Type B pancreatic cell (in vitro differentiated cells): ENCODE data around the gene DAPK3. TPM values are rescaled to one million over a fixed set of nuclear protein-coding genes. Genes with fewer than 3 reads are reported as not detected.

Source experiments
- DNase-seq: peaks from one replicate; pipeline ENCODE4 v3.0.0; 2021; ENCODE audit warnings: mixed read lengths; ENCODE audit not compliant: unreplicated experiment; ENCODE audit errors: extremely low spot score
- H3K27ac Mint-ChIP-seq: 2 replicates; pipeline ENCODE4 v1.8.0; 2021; ENCODE audit warnings: mild to moderate bottlenecking, mixed read lengths
- H3K27me3 Mint-ChIP-seq: 2 replicates; pipeline ENCODE4 v1.8.0; 2021; ENCODE audit warnings: mixed read lengths
- H3K36me3 Mint-ChIP-seq: 2 replicates; pipeline ENCODE4 v1.8.0; 2021; ENCODE audit warnings: mixed read lengths
- H3K4me1 Mint-ChIP-seq: one replicate; pipeline ENCODE4 v1.8.0; 2021; ENCODE audit warnings: mixed read lengths; ENCODE audit not compliant: unreplicated experiment
- H3K4me3 Mint-ChIP-seq: 2 replicates; pipeline ENCODE4 v1.8.0; 2021; ENCODE audit warnings: mild to moderate bottlenecking, mixed read lengths
- H3K9me3 Mint-ChIP-seq: 2 replicates; pipeline ENCODE4 v1.8.0; 2021; ENCODE audit warnings: mixed read lengths
- microRNA-seq: library from miRNA; unstranded; fragments of <30 nt; microRNA quantifications from one replicate; pipeline ENCODE4, GENCODE V29; 2020
- total RNA-seq: library from RNA; stranded (reverse); gene quantifications from 2 replicates; pipeline ENCODE4 v1.2.1, GENCODE V29; 2021; ENCODE audit warnings: low replicate concordance
- TF ChIP-seq, protein P1 (sequence below): fragments of 200-600 bp; sonication (generic); conservative IDR thresholded peaks from 2 replicates; pipeline ENCODE4 v1.5.0; 2021; ENCODE audit warnings: antibody characterized with exemption, mild to moderate bottlenecking

DAPK3 gene
- total RNA-seq, 1 donor from 2014 or later: 83.5 TPM

DNA sequence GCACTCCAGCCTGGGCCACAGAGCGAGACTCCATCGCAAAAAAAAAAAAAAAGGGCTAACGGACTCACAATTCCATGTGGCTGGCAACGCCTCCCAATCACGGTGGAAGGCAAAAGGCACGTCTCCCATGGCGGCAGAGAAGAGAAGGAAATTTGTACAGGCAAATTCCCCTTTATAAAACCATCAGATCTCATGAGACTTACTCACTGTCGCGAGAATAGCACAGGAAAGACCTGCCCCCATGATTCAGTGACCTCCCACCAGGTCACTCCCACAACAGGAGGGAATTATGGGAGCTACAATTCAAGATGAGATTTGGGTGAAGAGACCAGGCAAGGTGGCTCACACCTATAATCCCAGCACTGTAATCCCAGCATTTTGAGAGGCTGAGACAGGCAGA is 56.7 kb downstream of the DAPK3 start:
- Mint-ChIP-seq H3K36me3 (no peaks in the 10 kb centered on the region), H3K27me3 (no peaks in the 10 kb centered on the region), H3K9me3 (no peaks in the 10 kb centered on the region), H3K4me3 (no peak overlapping the region), H3K27ac (no peak overlapping the region), H3K4me1 (no peaks in the 10 kb centered on the region)
- TF ChIP-seq, protein P1, sequence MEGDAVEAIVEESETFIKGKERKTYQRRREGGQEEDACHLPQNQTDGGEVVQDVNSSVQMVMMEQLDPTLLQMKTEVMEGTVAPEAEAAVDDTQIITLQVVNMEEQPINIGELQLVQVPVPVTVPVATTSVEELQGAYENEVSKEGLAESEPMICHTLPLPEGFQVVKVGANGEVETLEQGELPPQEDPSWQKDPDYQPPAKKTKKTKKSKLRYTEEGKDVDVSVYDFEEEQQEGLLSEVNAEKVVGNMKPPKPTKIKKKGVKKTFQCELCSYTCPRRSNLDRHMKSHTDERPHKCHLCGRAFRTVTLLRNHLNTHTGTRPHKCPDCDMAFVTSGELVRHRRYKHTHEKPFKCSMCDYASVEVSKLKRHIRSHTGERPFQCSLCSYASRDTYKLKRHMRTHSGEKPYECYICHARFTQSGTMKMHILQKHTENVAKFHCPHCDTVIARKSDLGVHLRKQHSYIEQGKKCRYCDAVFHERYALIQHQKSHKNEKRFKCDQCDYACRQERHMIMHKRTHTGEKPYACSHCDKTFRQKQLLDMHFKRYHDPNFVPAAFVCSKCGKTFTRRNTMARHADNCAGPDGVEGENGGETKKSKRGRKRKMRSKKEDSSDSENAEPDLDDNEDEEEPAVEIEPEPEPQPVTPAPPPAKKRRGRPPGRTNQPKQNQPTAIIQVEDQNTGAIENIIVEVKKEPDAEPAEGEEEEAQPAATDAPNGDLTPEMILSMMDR: no peak
- no peak for DNase-seq

DNA sequence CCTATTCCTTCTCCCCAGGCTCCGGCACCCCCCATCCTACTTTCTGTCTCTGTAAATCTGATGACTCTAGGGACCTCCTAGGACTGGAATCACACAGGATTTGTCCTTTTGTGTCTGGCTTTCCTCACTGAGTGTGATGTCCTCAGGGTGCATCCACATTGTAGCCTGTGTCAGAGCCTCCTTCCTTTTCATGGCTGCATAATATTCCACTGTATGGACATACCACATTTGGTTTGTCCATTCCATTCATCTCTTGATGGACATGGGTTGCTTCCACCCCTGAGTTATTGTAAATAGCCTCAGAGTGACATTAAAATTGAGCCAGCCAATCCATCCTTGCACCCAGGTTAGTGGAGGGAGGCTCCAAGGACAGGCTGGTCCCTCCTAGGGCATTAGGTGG is 60.8 kb downstream of the DAPK3 start:
- H3K4me1 Mint-ChIP-seq: no peaks in the 10 kb centered on the region
- H3K27me3 Mint-ChIP-seq: no peaks in the 10 kb centered on the region
- H3K4me3 Mint-ChIP-seq: no peak overlapping the region
- H3K9me3 Mint-ChIP-seq: no peaks in the 10 kb centered on the region
- DNase-seq: no peak
- TF ChIP-seq, protein P1: no peak
- no peak overlapping the region for H3K27ac Mint-ChIP-seq
- H3K36me3 Mint-ChIP-seq: no peaks in the 10 kb centered on the region

Small RNA genes within 50 kb of the gene (microRNA-seq; reads per million reads assigned to microRNA genes)
- not detected for gene MIR637

Other genes with a start within 250 kb of the DAPK3 start
- 25.1 and 28.5 TPM in 2 replicates for gene APBA3, start 209.4 kb downstream of the DAPK3 start, total RNA-seq
- 35.9 and 44.0 TPM in 2 replicates for gene MRPL54, start 208.4 kb downstream of the DAPK3 start, total RNA-seq
- not detected in 2 replicates for gene RAX2, start 198.9 kb downstream of the DAPK3 start, total RNA-seq
- gene MATK, start 184.7 kb downstream of the DAPK3 start, total RNA-seq: 1.6 and 1.7 TPM in 2 replicates
- gene ZFR2, start 102.1 kb downstream of the DAPK3 start, total RNA-seq: 1.00 and 4.7 TPM in 2 replicates
- 1.5 and 3.3 TPM in 2 replicates for gene ATCAY, start 90.4 kb downstream of the DAPK3 start, total RNA-seq
- 0.65 TPM in 1 of 2 replicates, not detected in the other for gene NMRK2, start 38.0 kb downstream of the DAPK3 start, total RNA-seq
- gene EEF2, start 14.4 kb upstream of the DAPK3 start, total RNA-seq: 2,827 and 2,929 TPM in 2 replicates
- gene PIAS4, start 36.6 kb upstream of the DAPK3 start, total RNA-seq: 39.8 and 42.3 TPM in 2 replicates
- 21.0 and 31.0 TPM in 2 replicates for gene ZBTB7A, start 95.8 kb upstream of the DAPK3 start, total RNA-seq
- 144 TPM in 2 replicates for gene MAP2K2, start 153.0 kb upstream of the DAPK3 start, total RNA-seq
- 3.7 and 13.3 TPM in 2 replicates for gene CREB3L3, start 182.5 kb upstream of the DAPK3 start, total RNA-seq
- gene SIRT6, start 211.5 kb upstream of the DAPK3 start, total RNA-seq: 26.7 and 29.2 TPM in 2 replicates
- 0.48 and 1.1 TPM in 2 replicates for gene ANKRD24, start 211.6 kb upstream of the DAPK3 start, total RNA-seq